MM.1S (cell line): ENCODE results near the gene ING4.

Experiments used
- EZH2 ChIP-seq: fragments of 300-600 bp; sonication (generic); optimal IDR thresholded peaks from 2 replicates; pipeline ENCODE3; 2017; ENCODE audit warnings: low read depth, mild to moderate bottlenecking, antibody characterized with exemption, low read length, mixed read lengths
- TF ChIP-seq, protein P1 (sequence below): fragments of 300-600 bp; sonication (generic); IDR thresholded peaks from 2 replicates; pipeline ENCODE4 v1.5.1; 2016; ENCODE audit warnings: antibody characterized with exemption, low read length, mixed read lengths

DNA sequence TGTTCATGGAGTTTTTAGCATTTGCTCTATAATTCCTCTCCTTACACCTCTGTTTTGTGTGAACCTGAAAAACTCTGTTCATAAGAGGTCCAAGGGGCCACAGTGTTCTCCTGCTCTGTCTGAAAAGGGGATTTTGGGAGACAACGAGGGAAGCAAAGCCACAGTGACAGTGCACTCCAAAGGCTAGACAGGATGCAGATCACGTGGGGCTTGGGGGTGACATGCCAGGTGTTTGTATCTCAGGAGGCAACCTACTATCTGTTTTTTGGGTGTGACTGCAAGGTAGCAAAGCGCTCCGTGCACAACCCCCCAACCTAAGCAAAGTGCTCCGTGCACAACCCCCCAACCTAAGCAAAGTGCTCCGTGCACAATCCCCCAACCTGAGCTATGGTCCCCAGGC lies 50.7 kb downstream of the ING4 start:
- TF ChIP-seq, protein P1, sequence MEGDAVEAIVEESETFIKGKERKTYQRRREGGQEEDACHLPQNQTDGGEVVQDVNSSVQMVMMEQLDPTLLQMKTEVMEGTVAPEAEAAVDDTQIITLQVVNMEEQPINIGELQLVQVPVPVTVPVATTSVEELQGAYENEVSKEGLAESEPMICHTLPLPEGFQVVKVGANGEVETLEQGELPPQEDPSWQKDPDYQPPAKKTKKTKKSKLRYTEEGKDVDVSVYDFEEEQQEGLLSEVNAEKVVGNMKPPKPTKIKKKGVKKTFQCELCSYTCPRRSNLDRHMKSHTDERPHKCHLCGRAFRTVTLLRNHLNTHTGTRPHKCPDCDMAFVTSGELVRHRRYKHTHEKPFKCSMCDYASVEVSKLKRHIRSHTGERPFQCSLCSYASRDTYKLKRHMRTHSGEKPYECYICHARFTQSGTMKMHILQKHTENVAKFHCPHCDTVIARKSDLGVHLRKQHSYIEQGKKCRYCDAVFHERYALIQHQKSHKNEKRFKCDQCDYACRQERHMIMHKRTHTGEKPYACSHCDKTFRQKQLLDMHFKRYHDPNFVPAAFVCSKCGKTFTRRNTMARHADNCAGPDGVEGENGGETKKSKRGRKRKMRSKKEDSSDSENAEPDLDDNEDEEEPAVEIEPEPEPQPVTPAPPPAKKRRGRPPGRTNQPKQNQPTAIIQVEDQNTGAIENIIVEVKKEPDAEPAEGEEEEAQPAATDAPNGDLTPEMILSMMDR, result no peak
- TF ChIP-seq EZH2, result no peak
